GM19023 (cell line): Measurements from ENCODE around the gene PDSS1.

ENCODE experiments used
- ATAC-seq: cut with Tn5 transposase; IDR thresholded peaks from one replicate; pipeline ENCODE4 v1.9.1; 2021; ENCODE audit warnings: mild to moderate bottlenecking, moderate library complexity; ENCODE audit not compliant: unreplicated experiment

PDSS1 gene

DNA sequence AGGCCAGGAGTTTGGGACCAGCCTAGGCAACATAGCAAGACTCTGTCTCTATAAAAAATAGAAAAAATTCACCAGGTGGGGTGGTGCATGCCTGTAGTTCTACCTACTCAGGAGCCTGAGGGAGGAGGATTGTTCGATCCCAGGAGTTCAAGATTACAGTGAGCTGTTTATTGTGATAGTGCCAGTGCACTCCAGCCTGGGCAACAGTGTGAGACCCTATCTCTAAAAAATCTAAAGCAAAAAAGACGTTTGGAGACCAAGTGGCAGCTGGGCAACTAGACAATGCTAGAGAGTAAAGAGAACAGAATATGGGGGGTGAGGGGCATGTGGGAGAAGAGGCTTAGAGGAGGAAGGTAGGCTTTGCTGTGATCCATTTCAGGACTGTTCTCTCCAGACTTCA lies 1.4 kb downstream of the PDSS1 start:
- ATAC-seq = no peak

DNA sequence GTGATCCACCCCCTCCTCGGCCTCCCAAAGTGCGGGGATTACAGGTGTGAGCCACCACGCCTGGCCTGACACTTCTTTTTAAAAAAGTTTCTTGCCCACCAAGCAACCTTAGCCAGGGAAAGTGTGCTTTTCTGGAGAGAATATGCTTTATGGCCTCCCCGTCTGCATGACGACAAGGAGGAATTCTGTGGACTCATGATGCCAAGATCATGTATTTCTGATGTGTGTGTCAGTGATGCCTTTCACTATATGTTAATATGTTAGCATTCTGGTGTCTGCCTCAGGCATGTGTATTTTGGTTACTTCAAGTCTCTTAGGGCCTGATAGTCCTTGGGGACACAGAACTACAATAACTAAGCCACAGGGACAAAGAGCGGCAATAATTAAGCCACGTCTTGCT lies 2.1 kb downstream of the PDSS1 start:
- no peak for ATAC-seq

DNA sequence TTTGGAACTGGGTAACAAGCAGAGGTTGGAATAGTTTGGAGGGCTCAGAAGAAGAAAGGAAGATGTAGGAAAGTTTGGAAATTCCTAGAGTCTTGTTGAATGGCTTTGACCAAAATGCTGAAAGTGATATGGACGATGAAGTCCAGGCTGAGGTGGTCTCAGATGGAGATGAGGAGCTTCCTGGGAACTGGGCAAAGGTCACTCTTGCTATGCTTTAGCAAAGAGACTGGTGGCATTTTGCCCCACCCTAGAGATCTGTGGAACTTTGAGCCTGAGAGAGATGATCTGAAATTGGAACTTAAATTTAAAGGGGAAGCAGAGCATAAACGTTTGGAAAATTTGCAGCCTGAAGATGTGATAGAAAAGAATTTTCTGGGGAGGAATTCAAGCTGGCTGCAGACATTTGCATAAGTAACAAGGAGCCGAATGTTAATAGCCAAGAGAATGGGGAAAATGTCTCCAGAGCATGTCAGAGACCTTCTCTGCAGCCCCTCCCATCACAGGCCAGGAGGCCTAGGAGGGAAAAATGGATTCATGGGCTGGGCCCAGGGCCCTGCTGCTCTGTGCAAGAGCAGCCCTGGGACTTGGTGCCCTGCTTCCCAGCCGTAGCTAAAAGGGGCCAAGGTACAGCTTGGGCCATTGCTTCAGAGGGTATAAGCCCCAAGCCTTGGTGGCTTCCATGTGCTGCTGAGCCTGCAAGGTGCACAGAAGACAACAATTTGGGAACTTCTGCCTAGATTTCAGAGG lies 3.6 kb downstream of the PDSS1 start:
- no peak for ATAC-seq

DNA sequence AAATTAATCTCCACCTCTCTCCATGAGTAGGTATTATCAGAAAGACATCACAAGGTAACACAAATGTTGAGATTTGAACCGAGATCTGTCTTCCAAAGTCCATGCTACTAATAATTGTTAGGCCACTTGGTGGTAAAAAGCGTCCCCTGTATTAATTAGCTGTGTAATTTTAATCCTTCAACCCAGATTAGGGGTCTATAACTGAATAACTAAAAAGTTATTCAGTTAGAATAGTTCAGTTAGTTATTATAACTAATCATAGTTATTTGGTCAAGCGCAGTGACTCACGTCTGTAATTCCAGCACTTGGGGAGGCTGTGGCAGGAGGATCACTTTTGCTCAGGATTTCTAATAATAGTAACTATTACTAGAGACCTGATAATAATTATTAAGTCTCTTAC lies 5.6 kb downstream of the PDSS1 start:
- no peak for ATAC-seq

DNA sequence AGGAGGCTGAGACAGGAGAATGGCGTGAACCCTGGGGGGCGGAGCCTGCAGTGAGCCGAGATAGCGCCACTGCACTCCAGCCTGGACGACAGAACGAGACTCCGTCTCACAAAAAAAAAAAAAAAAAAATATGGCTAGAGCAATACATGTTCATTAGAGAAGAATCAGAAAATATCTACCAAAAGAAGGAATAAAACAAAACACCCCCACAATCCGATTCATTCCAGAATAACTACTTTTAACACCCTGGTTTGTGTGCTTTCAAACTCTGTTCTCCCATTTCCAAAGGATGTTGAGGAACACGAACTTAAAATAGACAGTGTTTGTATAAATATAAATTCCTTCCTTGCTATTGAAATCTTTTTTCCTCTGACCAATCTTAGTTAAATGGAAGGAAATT lies 6.5 kb downstream of the PDSS1 start:
- no peak for ATAC-seq

DNA sequence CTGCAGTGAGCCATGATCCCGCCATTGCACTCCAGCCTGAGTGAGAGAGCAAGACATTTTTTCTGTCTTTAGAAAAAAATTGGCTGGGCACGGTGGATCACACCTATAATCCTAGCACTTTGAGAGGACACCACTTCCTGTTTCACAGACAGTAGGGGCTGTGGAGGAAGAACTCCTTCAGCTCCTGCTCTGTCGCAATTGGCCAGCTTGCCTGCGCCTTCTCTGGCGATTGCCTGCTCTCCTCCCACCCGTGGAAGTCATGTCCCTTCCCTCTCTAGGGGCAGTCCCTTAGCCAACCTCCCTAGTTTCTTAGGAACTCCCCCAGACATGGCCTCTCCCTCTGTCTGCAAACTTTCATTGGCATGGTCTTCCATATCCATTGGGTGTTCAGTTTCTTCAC lies 8.7 kb downstream of the PDSS1 start:
- ATAC-seq = no peak

DNA sequence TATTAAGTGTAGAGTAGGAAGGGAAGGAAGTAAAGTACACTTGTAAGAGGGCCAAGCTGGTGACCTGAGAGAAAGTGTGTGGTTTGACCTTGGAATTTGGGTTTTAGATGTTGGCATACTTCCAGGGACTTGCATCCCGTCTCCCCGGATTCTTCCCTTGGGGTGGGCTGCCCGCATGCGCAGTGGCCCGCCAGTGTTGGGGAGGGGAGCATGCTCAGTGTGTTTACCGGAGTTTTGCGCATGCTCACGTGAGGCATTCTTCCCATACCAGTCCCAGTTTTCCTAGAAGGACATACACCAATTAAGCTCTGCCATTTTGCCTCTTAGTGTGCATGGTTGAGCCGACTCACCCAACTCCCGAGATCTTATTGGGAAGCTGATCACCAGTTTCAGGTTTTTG lies 9.4 kb downstream of the PDSS1 start:
- ATAC-seq = no peak

DNA sequence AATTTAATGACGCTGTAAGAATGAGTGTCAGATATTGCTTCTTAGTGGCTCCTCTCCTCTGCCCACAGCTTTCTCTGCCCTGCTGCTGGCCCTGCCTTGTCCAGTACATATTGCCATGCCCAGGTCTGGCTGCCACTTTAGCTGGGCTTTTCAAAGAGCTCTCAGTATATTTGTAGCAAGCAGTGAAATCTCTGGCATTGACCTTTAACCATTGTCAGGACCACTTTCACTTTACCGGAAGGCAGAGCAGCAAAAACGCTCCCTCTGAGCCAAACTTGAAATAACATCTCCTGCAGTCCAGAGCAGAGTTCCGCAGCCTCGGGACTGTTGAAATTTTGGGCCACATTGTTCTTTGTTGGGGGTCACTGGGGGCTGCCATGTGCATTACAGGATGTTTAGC lies 13.8 kb downstream of the PDSS1 start:
- no peak for ATAC-seq

DNA sequence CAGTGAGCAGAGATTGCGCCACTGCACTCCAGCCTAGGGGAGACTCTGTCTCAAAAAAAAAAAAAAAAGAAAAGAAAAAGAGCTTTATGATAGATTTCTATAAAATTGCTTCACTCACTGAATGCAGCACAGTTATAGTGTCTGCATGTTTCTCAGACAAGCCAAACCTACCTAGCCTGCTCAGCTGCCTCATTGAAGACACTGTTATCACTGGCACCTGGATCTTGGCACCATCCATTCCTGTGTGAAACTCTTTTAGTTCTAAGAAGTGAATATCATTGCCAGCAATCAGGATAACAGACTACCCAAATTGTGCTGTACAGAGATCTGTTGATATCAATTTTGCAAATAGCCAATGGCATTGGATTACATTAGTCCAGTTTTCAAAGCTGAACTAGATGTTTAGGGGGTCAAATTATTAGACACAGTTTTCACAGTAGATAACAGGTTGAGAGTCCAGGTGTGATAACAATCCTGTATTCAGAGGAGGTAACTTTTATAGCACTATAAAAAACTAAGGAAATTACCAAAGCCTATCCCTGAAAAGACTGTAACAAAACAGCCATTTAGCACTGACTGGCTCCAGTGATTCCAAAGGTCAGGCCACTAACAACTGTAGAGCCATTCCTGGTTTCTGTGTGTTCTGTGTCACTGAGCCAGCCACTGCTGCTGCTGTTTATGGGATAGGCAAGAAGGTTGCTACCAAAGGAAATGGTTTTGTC lies 17.1 kb downstream of the PDSS1 start:
- ATAC-seq = no peak

DNA sequence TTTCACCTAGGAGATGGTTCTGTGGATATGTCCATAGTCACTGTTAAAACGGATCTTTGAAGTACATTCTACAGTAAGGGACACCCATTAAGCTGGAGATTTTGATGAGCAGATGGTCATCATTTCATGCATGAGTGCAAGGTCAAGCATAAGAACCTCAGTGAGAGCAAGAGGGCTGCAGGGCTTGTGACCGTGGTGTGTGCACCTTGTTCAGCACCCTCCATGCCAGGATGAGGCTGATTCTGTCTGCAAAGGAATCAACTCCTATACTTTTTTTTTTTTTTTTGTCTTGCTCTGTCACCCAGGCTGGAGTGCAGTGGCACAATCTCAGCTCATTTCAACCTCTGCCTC lies 17.6 kb downstream of the PDSS1 start:
- ATAC-seq = no peak

DNA sequence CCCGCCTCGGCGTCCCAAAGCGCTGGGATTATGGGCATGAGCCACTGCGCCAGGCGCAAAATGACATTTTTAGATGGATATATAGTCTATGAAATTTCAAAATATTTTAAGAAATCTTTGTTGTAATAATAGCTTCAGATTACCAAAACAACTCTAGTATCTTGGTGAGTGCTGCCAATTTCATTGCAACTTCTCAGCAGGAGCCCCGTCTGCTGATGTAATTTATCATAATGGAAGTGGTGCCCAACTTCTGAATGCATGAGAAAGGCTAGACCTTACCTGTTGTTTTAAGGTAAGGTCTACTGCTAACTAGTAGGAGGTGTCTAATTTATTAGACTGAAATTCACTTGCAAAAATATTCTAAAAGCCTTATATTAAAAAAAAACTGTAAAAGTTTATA lies 20.0 kb downstream of the PDSS1 start:
- no peak for ATAC-seq

DNA sequence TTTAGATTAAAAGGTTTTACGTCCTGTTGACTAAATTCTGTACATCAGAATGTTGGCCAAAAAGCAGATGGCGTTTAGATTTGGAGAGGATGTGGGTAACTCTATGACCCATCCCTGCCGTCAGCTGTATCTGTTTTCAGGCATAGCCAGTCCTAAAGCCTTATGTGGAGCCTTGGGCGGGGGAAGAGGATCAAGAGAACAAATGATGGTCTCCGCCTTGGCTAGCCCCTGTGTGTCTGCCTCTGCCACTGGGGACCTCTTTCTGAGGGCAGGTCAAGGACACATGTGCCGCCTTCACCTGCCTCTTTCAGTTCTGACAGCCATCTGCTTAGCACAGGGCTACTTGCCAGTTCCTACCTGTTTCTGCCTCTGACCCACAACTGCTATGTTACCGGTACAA lies 24.1 kb downstream of the PDSS1 start:
- ATAC-seq = no peak

DNA sequence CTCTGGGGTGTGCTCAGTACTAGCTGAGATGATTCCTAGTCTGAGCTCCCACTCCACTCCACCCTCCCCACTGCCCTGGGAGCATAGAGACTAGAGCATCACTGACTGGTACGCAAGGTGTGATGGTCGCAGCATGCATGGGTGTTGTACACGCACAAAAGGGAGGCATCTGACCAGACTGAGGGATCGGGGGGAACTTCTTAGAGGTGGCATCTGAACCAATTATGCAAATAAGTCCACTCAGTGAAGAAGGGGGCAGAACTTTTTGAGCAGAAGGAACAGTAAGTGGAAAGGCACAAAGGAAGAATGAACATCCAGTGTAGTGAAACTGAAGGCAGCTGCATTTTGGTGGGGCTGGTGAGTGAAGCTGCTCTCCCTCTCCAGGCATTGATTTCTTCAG lies 25.5 kb downstream of the PDSS1 start:
- no peak for ATAC-seq

DNA sequence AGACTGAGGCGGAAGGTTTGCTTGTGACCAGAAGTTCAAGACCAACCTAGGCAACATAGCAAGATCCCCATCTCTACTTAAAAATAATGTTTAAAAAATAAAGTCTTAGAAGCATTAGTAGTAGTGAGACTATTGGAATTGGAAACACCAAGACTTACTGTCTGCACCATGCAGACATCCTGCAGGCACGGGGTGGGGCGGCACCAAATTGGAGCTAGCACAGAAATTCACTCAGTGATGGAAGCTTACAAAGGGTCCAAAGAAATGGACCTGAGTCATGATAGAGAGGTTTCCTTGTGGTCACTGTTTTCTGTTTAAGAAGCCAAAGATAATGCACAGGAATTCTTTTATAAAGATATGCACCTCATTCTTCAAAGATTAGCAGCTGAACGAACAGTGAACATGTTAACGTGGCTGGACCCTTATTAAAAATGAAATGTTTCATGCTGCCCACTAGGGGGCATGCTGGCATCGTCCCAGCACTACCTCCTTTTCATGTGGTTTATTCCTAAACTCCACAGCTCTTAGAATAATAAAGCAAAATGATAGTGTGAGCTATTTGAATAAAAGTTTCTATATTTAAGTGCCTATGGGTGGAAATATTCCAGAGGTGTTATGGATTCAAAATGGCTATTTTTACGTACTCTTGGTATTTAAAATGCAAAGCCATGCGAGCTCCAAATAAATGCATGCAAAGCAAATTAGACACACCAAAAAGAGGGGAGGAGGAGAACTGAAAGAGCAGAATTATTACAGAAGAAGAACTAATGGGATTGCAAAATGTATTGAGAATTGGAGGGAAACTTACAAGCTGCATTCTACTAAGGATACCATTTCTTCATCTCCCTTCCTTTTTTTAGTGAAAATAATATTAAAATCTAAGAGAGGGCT lies 28.6 kb downstream of the PDSS1 start:
- peak; percentile 47 for ATAC-seq

DNA sequence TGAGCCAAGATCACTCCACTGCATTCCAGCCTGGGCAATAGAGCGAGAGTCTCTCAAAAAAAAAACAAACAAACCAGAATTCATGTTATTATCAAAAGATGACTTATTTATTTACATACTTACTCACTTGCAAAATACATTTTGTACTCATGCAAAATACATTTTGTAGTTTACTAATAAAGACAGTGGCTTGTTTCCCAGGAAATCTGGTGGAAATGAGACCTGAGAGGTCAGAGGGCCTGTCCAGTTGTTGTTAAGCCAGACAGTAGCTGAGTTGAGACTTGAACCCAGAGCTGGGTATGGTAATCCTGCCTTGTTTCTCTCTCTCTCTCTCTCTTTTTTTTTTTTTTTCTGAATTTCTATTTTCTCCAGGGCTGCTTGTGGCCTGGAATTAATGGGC lies 29.5 kb downstream of the PDSS1 start:
- ATAC-seq = no peak

DNA sequence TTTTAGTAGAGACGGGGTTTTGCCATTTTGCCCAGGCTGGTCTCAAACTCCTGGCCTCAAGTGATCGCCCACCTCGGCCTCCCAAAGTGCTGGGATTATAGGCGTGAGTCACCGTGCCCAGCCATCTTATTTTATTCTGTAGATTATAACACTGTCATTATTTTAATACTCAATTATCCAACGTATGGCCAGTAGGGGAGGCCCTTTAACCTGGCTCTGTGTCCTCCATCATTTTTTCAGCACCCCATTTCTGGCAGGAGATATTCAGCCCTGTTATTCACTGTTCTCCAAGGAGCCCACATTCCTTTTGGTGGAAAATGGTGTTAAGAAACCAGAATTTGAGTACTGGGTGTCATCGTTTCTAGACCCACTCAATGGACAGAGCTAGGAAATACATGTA lies 31.5 kb downstream of the PDSS1 start:
- ATAC-seq = no peak

DNA sequence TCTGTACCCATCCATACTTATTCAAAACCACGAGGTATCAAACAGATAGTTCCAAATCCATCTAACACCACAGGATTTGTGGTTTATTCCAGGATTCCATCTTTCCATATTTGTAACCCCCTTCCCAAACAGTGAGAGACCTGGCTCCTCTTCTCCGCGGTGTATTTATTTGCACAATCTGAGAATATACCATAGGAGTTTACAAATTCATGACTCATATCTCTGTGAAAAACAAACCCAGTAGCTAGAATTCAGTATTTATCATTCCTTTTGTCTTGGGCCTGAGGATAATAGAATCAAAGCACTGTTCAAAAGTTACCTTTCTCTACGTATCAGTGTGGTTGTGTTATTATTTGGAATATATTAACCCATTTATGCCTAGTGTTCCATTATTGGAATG lies 31.9 kb downstream of the PDSS1 start:
- no peak for ATAC-seq

DNA sequence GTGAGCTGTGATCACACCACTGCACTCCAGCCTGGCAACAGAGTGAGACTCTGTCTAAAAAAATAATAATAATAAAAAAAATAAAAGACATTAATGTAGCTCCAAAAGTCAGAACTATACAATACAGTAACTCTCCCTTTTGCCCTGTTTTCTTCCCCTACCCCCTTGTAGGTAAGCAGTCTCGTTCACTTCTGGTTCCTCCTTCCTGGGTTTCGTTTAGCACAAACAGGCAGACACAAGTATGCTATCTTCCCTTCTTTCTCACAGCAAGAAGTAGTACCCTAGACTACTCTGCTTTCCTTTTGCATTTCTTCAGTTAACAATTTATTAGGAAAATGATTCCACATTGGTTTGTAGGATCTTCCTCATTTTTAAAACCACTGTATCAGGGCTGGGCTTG lies 33.1 kb downstream of the PDSS1 start:
- ATAC-seq = no peak

DNA sequence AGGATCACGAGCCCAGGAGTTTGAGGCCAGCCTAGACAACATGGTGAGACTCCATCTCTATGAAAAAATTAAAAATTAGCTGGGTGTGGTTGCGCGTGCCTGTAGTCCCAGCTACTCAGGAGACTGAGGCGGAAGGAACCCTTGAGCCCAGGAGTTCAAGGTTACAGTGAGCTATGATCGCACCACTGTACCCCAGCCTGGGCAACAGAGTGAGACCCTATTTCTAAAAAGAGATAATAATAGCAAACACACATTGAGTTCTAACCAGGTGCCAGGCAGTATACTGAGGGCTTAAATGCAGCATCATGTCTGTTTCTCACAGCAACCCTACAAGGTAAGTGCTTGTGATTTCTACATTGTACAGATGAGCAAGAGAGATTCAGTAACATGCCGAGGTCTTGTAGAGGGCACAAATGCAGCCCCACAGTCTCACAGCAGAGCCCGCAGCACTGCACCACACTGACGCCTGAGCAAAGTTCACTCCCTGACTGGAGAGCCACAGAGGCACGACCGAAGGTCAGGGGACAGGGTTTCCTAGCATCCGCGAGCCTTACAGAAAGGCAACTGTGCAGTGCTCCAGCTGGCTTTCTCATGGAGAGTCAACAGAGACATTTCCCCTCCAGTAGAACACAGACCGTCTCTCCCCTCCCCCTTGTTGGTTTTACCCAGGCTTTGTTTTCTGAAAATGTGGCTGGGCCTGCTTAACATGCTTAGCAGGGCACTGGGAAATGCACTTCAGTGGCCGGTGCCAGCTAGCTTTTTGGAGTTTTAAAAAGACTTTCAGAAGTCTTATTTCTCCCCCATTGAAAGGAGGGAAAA lies 36.5 kb downstream of the PDSS1 start:
- no peak for ATAC-seq

DNA sequence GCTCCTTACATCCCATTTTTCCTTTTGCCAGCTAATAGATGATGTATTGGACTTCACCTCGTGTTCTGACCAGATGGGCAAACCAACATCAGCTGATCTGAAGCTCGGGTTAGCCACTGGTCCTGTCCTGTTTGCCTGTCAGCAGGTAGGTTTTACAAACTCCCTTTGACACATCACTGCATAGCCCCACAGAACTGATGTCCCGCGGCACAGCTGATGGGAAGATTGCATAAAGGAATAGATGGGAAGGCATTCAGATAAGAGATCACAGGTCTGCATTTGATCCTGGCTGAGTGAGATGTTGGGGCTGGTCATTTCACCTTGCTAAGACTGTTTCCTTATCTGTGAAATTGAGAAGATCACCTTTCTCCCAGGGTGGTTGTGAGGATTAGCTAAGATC lies 37.9 kb downstream of the PDSS1 start:
- no peak for ATAC-seq

DNA sequence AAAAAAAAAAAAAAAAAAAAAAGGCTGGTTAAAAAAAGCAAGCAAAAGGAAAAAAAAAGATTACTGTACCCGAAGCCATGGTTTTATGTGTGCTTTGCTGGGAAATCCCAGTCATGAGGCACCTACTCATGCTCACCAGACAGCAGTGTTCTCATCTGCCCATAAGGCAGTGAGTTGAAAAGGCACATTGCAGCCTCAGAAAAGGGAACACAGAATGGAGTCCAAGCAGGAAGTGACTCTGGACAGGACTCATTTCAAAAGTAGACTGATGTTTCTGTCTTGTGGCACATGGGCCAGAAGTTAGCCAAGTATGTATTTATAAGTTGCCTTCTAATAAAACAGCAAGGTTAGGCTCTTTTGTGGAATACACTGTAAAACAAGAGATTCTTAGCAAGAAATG lies 40.2 kb downstream of the PDSS1 start:
- ATAC-seq = peak; percentile 77
